Hematopoietic multipotent progenitor cell treated with erythropoietin and hydrocortisone succinate and interleukin-3 and kit ligand, for 6 days (in vitro differentiated cells): ENCODE data around the gene CPOX.
"Not testable (repeated sequence)": the region's sequence is repeated elsewhere in the genome, so short reads cannot be mapped to it uniquely, and the experiment has no call there.

Source experiments
- DNase-seq: peaks from one replicate; pipeline ENCODE4 v3.0.0-alpha.2; 2015

Gene CPOX

GRCh38 chr3:98561727-98562521 is 31.5 kb downstream of the CPOX start:
- DNase-seq, result no peak

- DNase-seq, result no peak
Observed at GRCh38 chr3:98560911-98561310, 32.5 kb downstream of the CPOX start.

- not testable (repeated sequence) for DNase-seq
Observed at GRCh38 chr3:98559769-98560168, 33.6 kb downstream of the CPOX start.

GRCh38 chr3:98558100-98558827 is 35.1 kb downstream of the CPOX start:
- DNase-seq, result no peak

- no peak for DNase-seq
Observed at GRCh38 chr3:98557324-98558010, 35.9 kb downstream of the CPOX start.

GRCh38 chr3:98556164-98557130 is 37.0 kb downstream of the CPOX start:
- DNase-seq, result peak; percentile 57

- DNase-seq, result no peak
Observed at GRCh38 chr3:98555025-98555379, 38.4 kb downstream of the CPOX start.

- DNase-seq, result no peak
Observed at GRCh38 chr3:98554580-98554979, 38.8 kb downstream of the CPOX start.

GRCh38 chr3:98553753-98554152 is 39.7 kb downstream of the CPOX start:
- DNase-seq, result peak; percentile 61

GRCh38 chr3:98553021-98553563 is 40.3 kb downstream of the CPOX start:
- DNase-seq, result no peak

- no peak for DNase-seq
Observed at GRCh38 chr3:98552232-98553020, 41.0 kb downstream of the CPOX start.

GRCh38 chr3:98551754-98552153 is 41.7 kb downstream of the CPOX start:
- peak; percentile 70 for DNase-seq

GRCh38 chr3:98551236-98551635 is 42.2 kb downstream of the CPOX start:
- no peak for DNase-seq

GRCh38 chr3:98550833-98551232 is 42.6 kb downstream of the CPOX start:
- DNase-seq, result no peak

GRCh38 chr3:98548544-98548943 is 44.9 kb downstream of the CPOX start:
- no peak for DNase-seq

GRCh38 chr3:98545940-98546339 is 47.5 kb downstream of the CPOX start:
- DNase-seq, result no peak

- no peak for DNase-seq
Observed at GRCh38 chr3:98542623-98543022, 50.8 kb downstream of the CPOX start.

- no peak for DNase-seq
Observed at GRCh38 chr3:98541695-98542094, 51.7 kb downstream of the CPOX start.

- DNase-seq, result no peak
Observed at GRCh38 chr3:98540346-98540745, 53.1 kb downstream of the CPOX start.

GRCh38 chr3:98536456-98537017 is 56.9 kb downstream of the CPOX start:
- DNase-seq, result no peak

- no peak for DNase-seq
Observed at GRCh38 chr3:98534734-98535133, 58.7 kb downstream of the CPOX start.
